HFFc6 (cell line): ENCODE data around the gene FGF18. TPM values are rescaled to one million over a fixed set of nuclear protein-coding genes. Genes with fewer than 3 reads are reported as not detected.
A peak's percentile ranks its signal among the peaks of the same experiment; 100 is the strongest.

Source experiments
- DNase-seq: peaks from one replicate; pipeline ENCODE4 v3.0.0-alpha.2; 2018
- H3K27ac Mint-ChIP-seq: 2 replicates; pipeline ENCODE4 v1.8.0; 2020; ENCODE audit warnings: mild to moderate bottlenecking, mixed read lengths
- H3K27me3 Mint-ChIP-seq: 2 replicates; pipeline ENCODE4 v1.8.0; 2021; ENCODE audit warnings: mild to moderate bottlenecking, moderate library complexity, mixed read lengths; ENCODE audit not compliant: insufficient read depth
- H3K36me3 Mint-ChIP-seq: 2 replicates; pipeline ENCODE4 v1.8.0; 2021; ENCODE audit warnings: low read depth, mixed read lengths
- H3K4me1 Mint-ChIP-seq: 2 replicates; pipeline ENCODE4 v1.8.0; 2020; ENCODE audit warnings: low read depth, mixed read lengths
- H3K4me3 Mint-ChIP-seq: 2 replicates; pipeline ENCODE4 v1.8.0; 2020; ENCODE audit warnings: mild to moderate bottlenecking, moderate library complexity, mixed read lengths
- H3K9me3 Mint-ChIP-seq: 2 replicates; pipeline ENCODE4 v1.8.0; 2020; ENCODE audit warnings: mild to moderate bottlenecking, mixed read lengths
- CTCF ChIP-seq: fragments of 200-600 bp; sonication (generic); IDR thresholded peaks from 2 replicates; pipeline ENCODE4 v1.5.0; 2021; ENCODE audit warnings: antibody characterized with exemption, mild to moderate bottlenecking
- total RNA-seq, 6 experiments: library from RNA; stranded (reverse); fragmentation: NEBNext Ultra II Directional; extraction: Animal tissue kit (Norgen Biotek cat#: 25700); gene quantifications; 2 replicates in 1 of 6; 3 replicates in 5 of 6; pipeline ENCODE4 v1.2.3, GENCODE V29; 2021

The FGF18 gene
- total RNA-seq, 6 experiments from 2014 or later, result 0.16 to 0.17 TPM; not detected in 4

GRCh38 chr5:171480239-171480638 lies 60.8 kb downstream of the FGF18 start:
- H3K27ac Mint-ChIP-seq, result no peak overlapping the region
- no peak for DNase-seq
- peaks cover 4% of the 10 kb centered on the region for H3K9me3 Mint-ChIP-seq
- peaks cover 4% of the 10 kb centered on the region for H3K36me3 Mint-ChIP-seq
- H3K4me1 Mint-ChIP-seq, result peaks cover 9% of the 10 kb centered on the region
- TF ChIP-seq CTCF, result no peak
- H3K4me3 Mint-ChIP-seq, result no peak overlapping the region
- peaks cover 27% of the 10 kb centered on the region for H3K27me3 Mint-ChIP-seq

- Mint-ChIP-seq H3K36me3 (no peaks in the 10 kb centered on the region), H3K4me3 (no peak overlapping the region), H3K27ac (no peak overlapping the region), H3K9me3 (no peaks in the 10 kb centered on the region), H3K27me3 (peaks cover 29% of the 10 kb centered on the region), H3K4me1 (no peaks in the 10 kb centered on the region)
- DNase-seq, result no peak
- no peak for TF ChIP-seq CTCF
Observed at GRCh38 chr5:171481571-171482433, 62.4 kb downstream of the FGF18 start.

GRCh38 chr5:171482434-171482730 lies 62.9 kb downstream of the FGF18 start:
- no peaks in the 10 kb centered on the region for H3K36me3 Mint-ChIP-seq
- DNase-seq, result no peak
- H3K4me3 Mint-ChIP-seq, result no peak overlapping the region
- no peaks in the 10 kb centered on the region for H3K9me3 Mint-ChIP-seq
- H3K27ac Mint-ChIP-seq, result no peak overlapping the region
- peaks cover 33% of the 10 kb centered on the region for H3K27me3 Mint-ChIP-seq
- H3K4me1 Mint-ChIP-seq, result no peaks in the 10 kb centered on the region
- TF ChIP-seq CTCF, result no peak

GRCh38 chr5:171483551-171484135 lies 64.2 kb downstream of the FGF18 start:
- no peaks in the 10 kb centered on the region for H3K36me3 Mint-ChIP-seq
- H3K27ac Mint-ChIP-seq, result no peak overlapping the region
- TF ChIP-seq CTCF, result no peak
- no peaks in the 10 kb centered on the region for H3K4me1 Mint-ChIP-seq
- no peak overlapping the region for H3K4me3 Mint-ChIP-seq
- peaks cover 30% of the 10 kb centered on the region for H3K27me3 Mint-ChIP-seq
- DNase-seq, result no peak
- no peaks in the 10 kb centered on the region for H3K9me3 Mint-ChIP-seq

GRCh38 chr5:171484460-171484899 lies 65.0 kb downstream of the FGF18 start:
- H3K27me3 Mint-ChIP-seq, result peaks cover 37% of the 10 kb centered on the region
- H3K27ac Mint-ChIP-seq, result no peak overlapping the region
- TF ChIP-seq CTCF, result peak; percentile 93
- H3K9me3 Mint-ChIP-seq, result no peaks in the 10 kb centered on the region
- no peaks in the 10 kb centered on the region for H3K4me1 Mint-ChIP-seq
- no peak for DNase-seq
- no peaks in the 10 kb centered on the region for H3K36me3 Mint-ChIP-seq
- H3K4me3 Mint-ChIP-seq, result no peak overlapping the region
